Diencephalon (tissue), 1 donor: Measurements from ENCODE around the gene MGST2. TPM values are rescaled to one million over a fixed set of nuclear protein-coding genes. Genes with fewer than 3 reads are reported as not detected.

Experiments used
- total RNA-seq: library from RNA; depleted of rRNA; stranded (reverse); fragments of >200 nt; gene quantifications from one replicate; pipeline ENCODE4 v1.2.3, GENCODE V29; 2014

Gene MGST2
- total RNA-seq: 11.1 TPM

DNA sequence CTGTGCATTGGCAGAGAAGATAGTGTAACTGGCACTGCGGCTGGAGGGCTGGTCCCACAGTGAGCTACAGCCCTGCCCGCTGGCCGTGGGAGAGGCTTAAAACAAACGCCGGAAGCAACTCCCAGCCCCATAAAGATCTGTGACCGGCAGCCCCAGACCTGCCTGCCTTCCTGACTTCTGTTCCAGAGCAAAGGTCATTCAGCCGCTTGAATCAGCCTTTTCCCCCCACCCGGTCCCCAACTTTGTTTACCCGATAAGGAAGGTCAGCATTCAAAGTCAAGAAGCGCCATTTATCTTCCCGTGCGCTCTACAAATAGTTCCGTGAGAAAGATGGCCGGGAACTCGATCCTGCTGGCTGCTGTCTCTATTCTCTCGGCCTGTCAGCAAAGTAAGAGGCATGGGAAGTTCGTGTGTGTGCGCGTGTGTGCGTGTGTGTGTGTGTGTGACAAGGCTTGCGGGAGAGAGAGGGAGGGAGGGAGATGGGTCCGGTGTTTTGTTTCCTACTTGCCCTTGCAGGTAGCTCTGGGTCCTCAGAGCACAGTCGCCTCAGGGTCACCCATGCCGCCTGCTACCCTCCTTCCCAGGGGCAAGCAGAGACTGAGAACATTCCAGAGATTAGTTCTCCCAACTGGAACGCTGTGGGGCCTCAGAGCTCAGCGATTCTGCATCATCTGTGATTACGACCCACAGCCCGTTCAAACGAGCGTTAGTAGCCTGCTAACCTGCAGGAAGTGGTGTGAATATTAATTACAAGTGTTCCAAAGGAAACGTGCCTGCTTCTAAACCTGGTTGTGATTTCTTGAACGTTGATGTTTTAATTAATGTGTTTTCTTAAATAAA lies at the start of gene MGST2:
TSS of gene MGST2 (plus strand) at position 130 of the 840 bp plus-strand sequence. CDS start at position 331, 201 bp downstream.

Other genes with a start within 250 kb of the MGST2 start
- 38.5 TPM for gene RAB33B, start 211.7 kb upstream of the MGST2 start, total RNA-seq
- gene SETD7, start 109.6 kb upstream of the MGST2 start, total RNA-seq: 20.3 TPM